Heart left ventricle (tissue), 16 donors: ENCODE measurements around the gene ZFAND5. TPM values are rescaled to one million over a fixed set of nuclear protein-coding genes. Genes with fewer than 3 reads are reported as not detected.
A peak's percentile ranks its signal among the peaks of the same experiment; 100 is the strongest.

Experiments
- ATAC-seq, 4 donors: fragments of 200-7000 bp; cut with Tn5 transposase; one replicate each; pipeline ENCODE4 v1.9.1; 2020 to 2022; ENCODE audit warnings: moderate library complexity in 4 of 4, mild to moderate bottlenecking in 3 of 4, moderate number of reproducible peaks in 1 of 4
- DNase-seq, 5 donors: peaks; one replicate each; pipeline ENCODE4 v3.0.0-alpha.2; 2020
- H3K27ac ChIP-seq, 12 donors: fragments of 200-600 bp; sonication (generic) in 4 of 12; one replicate each; pipeline versions ENCODE4 v1.5.0 to v1.8.0; 2016 to 2022; ENCODE audit warnings: mild to moderate bottlenecking in 2 of 12
- H3K27me3 ChIP-seq, 9 donors: fragments of 200-600 bp; sonication (generic) in 2 of 9; one replicate each; pipeline versions ENCODE4 v1.5.1 to v1.8.0; 2016 to 2022; ENCODE audit warnings: mild to moderate bottlenecking in 3 of 9
- H3K36me3 ChIP-seq, 9 donors: fragments of 200-600 bp; sonication (generic) in 2 of 9; one replicate each; pipeline versions ENCODE4 v1.5.0 to v1.8.0; 2018 to 2022; ENCODE audit warnings: mild to moderate bottlenecking in 2 of 9
- H3K4me1 ChIP-seq, 12 donors: fragments of 200-600 bp; sonication (generic) in 4 of 12; one replicate each; pipeline versions ENCODE4 v1.5.0 to v1.8.0; 2016 to 2022; ENCODE audit warnings: mild to moderate bottlenecking in 3 of 12
- H3K4me3 ChIP-seq, 12 donors: fragments of 200-600 bp; sonication (generic) in 4 of 12; one replicate each; pipeline versions ENCODE4 v1.5.0 to v1.8.0; 2017 to 2022; ENCODE audit warnings: mild to moderate bottlenecking in 9 of 12, moderate library complexity in 4 of 12
- H3K9me3 ChIP-seq, 12 donors: fragments of 200-600 bp; sonication (generic) in 4 of 12; one replicate each; pipeline versions ENCODE4 v1.5.0 to v1.8.0; 2016 to 2022; ENCODE audit warnings: mild to moderate bottlenecking in 1 of 12
- POLR2A ChIP-seq, 2 donors: fragments of 450-650 bp; IDR thresholded peaks; one replicate each; pipeline ENCODE4 v1.6.1; 2017; ENCODE audit warnings: antibody characterized with exemption in 2 of 2, mild to moderate bottlenecking in 2 of 2, moderate library complexity in 2 of 2
- WGBS, 4 donors: extraction: QIAGEN DNeasy Blood & Tissue Kit in 2 of 4; methylation state at CpG; one replicate each; pipeline versions ENCODE4 v1.1.5 to v1.1.7; 2013 to 2018; 5-methylcytosine and 5-hydroxymethylcytosine counted together
- intact Hi-C, 10 donors: fragments of 100-400 bp; cut with DNase I; formaldehyde crosslinking; loops; one replicate each; pipeline versions ENCODE4 v1.11.1 to v1.14.2; 2022
- polyA plus RNA-seq, 2 donors: library from polyadenylated mRNA; stranded (reverse); fragments of 200-250 nt; gene quantifications; one replicate each; pipeline ENCODE4 v1.2.3, GENCODE V29; 2013
- total RNA-seq, 9 donors: library from RNA; depleted of rRNA in 2 of 9; stranded (reverse); fragments of >200 nt in 2 of 9; fragmentation: NEBNext Ultra II Directional in 3 of 9; extraction: Animal tissue kit (Norgen Biotek cat#: 25700) in 3 of 9; gene quantifications; one replicate each; pipeline versions ENCODE4 v1.1.0 to v1.2.4, GENCODE V29; 2016 to 2023
- TF ChIP-seq, protein P1 (sequence below), 12 donors: fragments of 200-600 bp; sonication (generic) in 4 of 12; IDR thresholded peaks; one replicate each; pipeline versions ENCODE4 v1.5.0 to v1.8.0; 2018 to 2022; ENCODE audit warnings: antibody characterized with exemption in 12 of 12, mild to moderate bottlenecking in 5 of 12
- donor health status: ischemic (EF 13 %, LVEDD 7.1; RV severe dilation, severe dysfunction).
- donor health status: healthy with polysubstance abuse.
- donor health status: DM: no; HTN: yes; CAD: no.
- donor health status: DM: no; HTN: no; CAD: no.
- donor health status: ischemic (EF 25% LVEDD 6.9; RV normal size, moderate dysfunction).
- donor health status: ischemic (EF 25% LVEDD 5.7; RV mildly dilated, moderate dysfunction).
- donor health status: healthy.
- donor health status: DM: yes; HTN: yes; CAD: no.
- donor health status: ischemic (EF 35%, LVEDD 5.7; RV mildly dilated, moderate dysfunction).
- donor health status: nonischemic (EF 11% LVEDD 7.7; RV severe dilation, severe dysfunction).
- donor health status: DM: yes; HTN: yes; CAD: no.
- donor health status: PGD.
- donor health status: ischemic (EF 29% LVEDD 5.4; RV normal size, mild dysfunction).
- donor health status: nonischemic (EF 23%, LVEDD 6.1; RV moderate dilation, normal function).

ZFAND5 gene
- total and polyA plus RNA-seq, 11 donors: 99.1 to 275 (median 157) TPM

DNA sequence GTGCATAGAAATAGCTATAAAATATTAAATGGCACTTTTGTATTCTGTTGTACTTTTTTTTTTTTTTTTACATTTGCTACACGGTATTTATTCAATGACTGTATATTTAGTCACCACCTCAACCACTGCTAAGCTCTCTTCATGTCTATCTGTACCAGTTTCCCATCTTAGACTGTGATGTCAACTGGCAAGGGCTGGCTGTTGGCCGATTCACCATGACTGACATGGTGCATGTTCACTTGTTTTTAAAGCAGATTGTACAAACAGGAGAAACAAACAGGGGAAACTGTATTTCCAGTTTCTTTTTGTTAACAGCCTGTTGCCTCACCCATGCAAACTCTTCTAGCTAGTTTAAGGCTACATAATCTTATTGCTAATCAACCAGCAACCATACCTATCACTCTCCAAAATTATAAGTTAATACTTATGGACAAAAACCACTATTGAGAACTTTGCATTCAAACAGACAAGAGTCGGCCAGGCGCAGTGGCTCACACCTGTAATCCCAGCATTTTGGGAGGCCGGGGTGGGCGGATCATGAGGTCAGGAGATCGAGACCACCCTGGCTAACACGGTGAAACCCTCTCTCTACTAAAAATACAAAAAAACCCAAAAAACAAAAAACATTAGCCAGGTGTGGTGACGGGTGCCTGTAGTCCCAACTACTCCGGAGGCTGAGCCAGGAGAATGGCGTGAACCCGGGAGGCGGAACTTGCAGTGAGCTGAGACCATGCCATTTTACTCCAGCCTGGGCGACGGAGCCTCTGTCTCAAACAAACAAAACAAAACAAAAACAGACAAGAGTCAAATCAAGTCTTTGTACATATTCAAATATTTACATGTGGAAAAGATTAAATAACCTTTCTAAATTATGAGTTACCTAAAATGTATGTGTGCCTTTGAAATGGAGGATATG lies 13.2 kb downstream of the ZFAND5 start:
- Histone ChIP-seq H3K9me3 (no peaks in the 10 kb centered on the region), H3K36me3 (peaks cover 0 to 68% (median 52%) of the 10 kb centered on the region in 9 donors), H3K27ac (peak overlapping the region in 5 of 12 donors; percentile 42 to 57 (median 43)), H3K27me3 (no peaks in the 10 kb centered on the region), H3K4me1 (peaks cover 3 to 37% (median 24%) of the 10 kb centered on the region in 12 donors), H3K4me3 (no peak overlapping the region)
- no peak for TF ChIP-seq POLR2A (IDR thresholded peaks at IDR 0.05)
- TF ChIP-seq, protein P1, sequence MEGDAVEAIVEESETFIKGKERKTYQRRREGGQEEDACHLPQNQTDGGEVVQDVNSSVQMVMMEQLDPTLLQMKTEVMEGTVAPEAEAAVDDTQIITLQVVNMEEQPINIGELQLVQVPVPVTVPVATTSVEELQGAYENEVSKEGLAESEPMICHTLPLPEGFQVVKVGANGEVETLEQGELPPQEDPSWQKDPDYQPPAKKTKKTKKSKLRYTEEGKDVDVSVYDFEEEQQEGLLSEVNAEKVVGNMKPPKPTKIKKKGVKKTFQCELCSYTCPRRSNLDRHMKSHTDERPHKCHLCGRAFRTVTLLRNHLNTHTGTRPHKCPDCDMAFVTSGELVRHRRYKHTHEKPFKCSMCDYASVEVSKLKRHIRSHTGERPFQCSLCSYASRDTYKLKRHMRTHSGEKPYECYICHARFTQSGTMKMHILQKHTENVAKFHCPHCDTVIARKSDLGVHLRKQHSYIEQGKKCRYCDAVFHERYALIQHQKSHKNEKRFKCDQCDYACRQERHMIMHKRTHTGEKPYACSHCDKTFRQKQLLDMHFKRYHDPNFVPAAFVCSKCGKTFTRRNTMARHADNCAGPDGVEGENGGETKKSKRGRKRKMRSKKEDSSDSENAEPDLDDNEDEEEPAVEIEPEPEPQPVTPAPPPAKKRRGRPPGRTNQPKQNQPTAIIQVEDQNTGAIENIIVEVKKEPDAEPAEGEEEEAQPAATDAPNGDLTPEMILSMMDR (IDR thresholded peaks at IDR 0.05): no peak
- intact Hi-C loops: loop anchor here in 2 of 10 donors (10.0 kb wide), 4 partner anchors 47 to 243 kb away; no protein-coding TSS in a partner anchor
- 86 to 91% (median 90%) methylated on average over 15 of the region's 15 CpGs for WGBS, 4 donors
- peak in 4 of 5 donors; percentile 33 to 59 (median 46) for DNase-seq
- peak; percentile 77 to 90 (median 89) for ATAC-seq

DNA sequence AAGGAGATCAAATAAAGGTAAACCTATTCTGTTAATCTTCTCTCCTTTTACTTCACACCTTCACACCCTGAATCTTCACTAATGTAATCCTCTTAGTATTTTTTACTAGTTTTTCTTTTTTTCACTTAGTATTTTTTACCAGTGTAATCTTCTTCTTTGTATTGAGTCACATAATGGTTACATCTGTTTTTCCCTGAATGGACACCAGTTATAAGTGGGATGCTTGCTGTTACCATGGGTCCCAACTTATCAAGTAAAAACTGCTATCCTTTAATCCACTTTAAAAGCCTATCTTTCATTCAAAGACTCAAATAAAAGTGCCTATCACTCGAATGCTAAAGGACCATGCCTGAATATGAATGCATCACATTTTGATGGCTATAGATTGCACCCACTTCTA lies 15.1 kb downstream of the ZFAND5 start:
- no peaks in the 10 kb centered on the region for H3K9me3 ChIP-seq
- no peak for TF ChIP-seq POLR2A (IDR thresholded peaks at IDR 0.05)
- TF ChIP-seq, protein P1 (IDR thresholded peaks at IDR 0.05): no peak

DNA sequence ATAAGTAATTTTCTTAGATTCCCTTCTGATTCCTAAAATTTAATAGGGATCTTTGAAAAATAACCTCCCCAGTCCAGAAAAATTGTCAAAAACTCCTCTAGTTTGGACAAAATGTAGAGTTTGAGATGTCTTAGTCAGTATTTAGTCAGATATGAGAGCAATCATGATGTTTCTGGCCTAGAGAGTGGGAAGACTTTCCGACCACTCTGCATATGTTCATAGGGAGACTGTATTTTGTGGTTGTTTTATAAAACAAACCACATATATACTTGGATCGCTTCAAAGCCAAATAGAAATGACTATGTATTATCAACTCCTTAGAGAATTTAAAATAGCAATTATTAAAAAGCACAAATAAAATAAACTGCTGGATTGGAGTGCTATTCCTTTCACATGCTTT lies 15.8 kb downstream of the ZFAND5 start:
- 85 to 91% (median 90%) methylated on average over 2 of the region's 2 CpGs for WGBS, 4 donors
- Histone ChIP-seq H3K27ac (peak overlapping the region in 1 of 12 donors; percentile 32), H3K4me3 (no peak overlapping the region), H3K9me3 (no peaks in the 10 kb centered on the region), H3K4me1 (peaks cover 0 to 17% (median 9%) of the 10 kb centered on the region in 12 donors), H3K36me3 (peaks cover 0 to 59% (median 27%) of the 10 kb centered on the region in 9 donors), H3K27me3 (no peaks in the 10 kb centered on the region)
- ATAC-seq (no peak), DNase-seq (no peak)
- no peak for TF ChIP-seq POLR2A (IDR thresholded peaks at IDR 0.05)
- TF ChIP-seq, protein P1 (IDR thresholded peaks at IDR 0.05): no peak
- intact Hi-C loops: no loop called here

More for the DNA sequence above, 15.1 kb downstream of the ZFAND5 start:
- Histone ChIP-seq H3K36me3 (peaks cover 0 to 65% (median 34%) of the 10 kb centered on the region in 9 donors), H3K27ac (no peak overlapping the region), H3K27me3 (no peaks in the 10 kb centered on the region), H3K4me1 (peaks cover 0 to 20% (median 11%) of the 10 kb centered on the region in 12 donors), H3K4me3 (no peak overlapping the region)
- ATAC-seq: no peak
- DNase-seq: no peak
- intact Hi-C loops: loop anchor here in 2 of 10 donors (10.0 kb wide), 4 partner anchors 45 to 245 kb away; no protein-coding TSS in a partner anchor
- WGBS, 4 donors: 59 to 81% (median 64%) methylated on average over 1 of the region's 1 CpG

DNA sequence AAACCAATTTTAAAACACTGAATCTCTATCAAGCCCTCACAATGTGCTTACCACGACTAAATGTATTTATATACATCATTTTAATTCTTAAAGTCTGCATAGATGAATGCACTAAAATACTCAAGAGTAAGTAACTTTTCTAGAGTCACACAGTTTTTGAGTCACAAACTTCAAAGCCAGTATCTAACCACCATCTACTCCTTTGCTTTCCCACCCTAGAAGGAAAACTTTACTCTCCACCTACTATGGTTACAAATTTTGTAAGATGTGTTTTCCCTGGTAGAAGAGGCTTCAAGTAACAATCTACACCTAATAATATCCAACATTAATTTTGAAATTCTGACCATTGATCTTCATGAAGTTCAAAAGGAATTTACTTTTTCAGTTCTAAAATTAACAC lies 18.7 kb downstream of the ZFAND5 start:
- intact Hi-C loops: no loop called here
- ATAC-seq: no peak
- H3K9me3 ChIP-seq: no peaks in the 10 kb centered on the region
- no peaks in the 10 kb centered on the region for H3K27me3 ChIP-seq
- no peak for TF ChIP-seq POLR2A (IDR thresholded peaks at IDR 0.05)
- TF ChIP-seq, protein P1 (IDR thresholded peaks at IDR 0.05): no peak
- no peak for DNase-seq
- H3K4me3 ChIP-seq: no peak overlapping the region
- H3K27ac ChIP-seq: no peak overlapping the region
- WGBS, 4 donors: 81 to 88% (median 86%) methylated on average over 1 of the region's 1 CpG
- H3K36me3 ChIP-seq: peaks cover 0 to 40% (median 0%) of the 10 kb centered on the region in 9 donors
- H3K4me1 ChIP-seq: peaks cover 0 to 8% (median 0%) of the 10 kb centered on the region in 12 donors
